SK-N-MC (cell line): ENCODE results near the gene GBE1.

ENCODE experiments used
- EZH2 ChIP-seq: fragments of 200-600 bp; sonication (generic); IDR thresholded peaks from one replicate; pipeline ENCODE4 v1.6.1; 2017; ENCODE audit warnings: antibody characterized with exemption
- FOXP2 ChIP-seq: optimal IDR thresholded peaks from 2 replicates; pipeline ENCODE3; 2011; ENCODE audit warnings: mild to moderate bottlenecking, moderate library complexity; ENCODE audit not compliant: insufficient read depth; ENCODE audit errors: extremely low read length, control extremely low read depth
- POLR2AphosphoS5 ChIP-seq: IDR thresholded peaks from 2 replicates; pipeline ENCODE4 v1.6.1; 2012; ENCODE audit warnings: mild to moderate bottlenecking, low read depth, low read length, borderline replicate concordance

GRCh38 chr3:81459733-81460132 is 301.7 kb downstream of the GBE1 start:
- TF ChIP-seq EZH2 (no peak), POLR2AphosphoS5 (no peak), FOXP2 (no peak)
